GM12872 (cell line): Measurements from ENCODE around the gene ETFB.

ENCODE experiments used
- CTCF ChIP-seq: IDR thresholded peaks from 3 replicates; pipeline ENCODE4 v1.5.1; 2011; ENCODE audit warnings: low read depth, mild to moderate bottlenecking, low read length, moderate library complexity; ENCODE audit not compliant: insufficient read depth

ETFB gene

DNA sequence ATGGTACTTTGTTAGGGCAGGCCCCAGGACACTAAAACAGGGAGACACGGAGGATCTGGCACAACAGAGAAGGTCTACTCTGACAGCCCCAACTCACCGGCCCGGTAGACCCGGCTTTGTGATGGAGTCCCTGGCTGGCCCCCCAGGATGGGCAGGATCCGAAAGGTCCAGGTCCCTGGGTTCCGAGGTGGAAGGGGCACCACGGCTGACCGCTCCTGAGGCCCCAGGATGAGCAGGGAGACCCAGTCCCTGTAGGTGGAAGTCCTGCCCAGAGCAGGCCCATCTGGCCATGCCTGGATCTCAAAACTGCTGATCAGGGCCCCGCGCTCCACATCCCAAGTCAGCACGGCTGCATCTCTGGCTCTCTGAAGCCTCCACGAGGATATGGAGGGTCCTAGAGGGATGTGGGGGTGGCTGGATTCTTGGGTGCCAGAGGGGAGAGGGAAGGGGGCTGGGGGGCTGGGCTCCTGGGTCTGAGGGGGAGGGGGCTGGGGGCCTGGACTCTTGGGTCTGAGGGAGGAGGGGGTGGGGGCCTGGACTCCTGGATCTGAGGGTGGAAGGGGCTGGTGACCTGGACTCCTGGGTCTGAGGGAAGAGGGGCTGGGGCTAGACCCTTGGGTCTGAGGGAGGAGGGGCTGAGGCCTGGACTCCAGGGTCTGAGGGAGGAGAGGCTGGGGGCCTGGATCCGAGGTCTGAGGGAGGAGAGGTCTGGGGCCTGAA is 28.9 kb downstream of the ETFB start:
- no peak for TF ChIP-seq CTCF

- no peak for TF ChIP-seq CTCF
Observed at GRCh38 chr19:51333836-51334460, 32.2 kb downstream of the ETFB start.

GRCh38 chr19:51331716-51332115 is 34.5 kb downstream of the ETFB start:
- no peak for TF ChIP-seq CTCF

DNA sequence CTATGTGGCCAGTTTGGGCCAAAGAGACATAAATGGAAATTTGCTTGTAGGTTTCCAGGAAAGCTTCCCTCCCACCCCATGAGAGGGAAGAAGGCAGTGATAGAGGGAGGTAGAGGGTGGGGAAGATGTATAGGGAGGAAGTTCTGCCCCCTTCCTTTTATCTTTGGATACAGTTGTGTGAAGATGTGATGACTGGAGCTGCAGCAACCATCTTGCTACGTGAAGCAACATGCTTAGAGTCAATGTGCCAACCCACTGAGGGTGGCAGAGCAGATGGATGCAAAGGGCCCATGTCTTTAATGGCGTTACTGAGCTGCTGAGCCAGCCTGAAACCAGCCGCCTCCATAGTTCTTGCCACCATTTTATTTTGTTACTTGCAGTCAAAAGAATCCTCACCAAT is 35.0 kb downstream of the ETFB start:
- no peak for TF ChIP-seq CTCF

DNA sequence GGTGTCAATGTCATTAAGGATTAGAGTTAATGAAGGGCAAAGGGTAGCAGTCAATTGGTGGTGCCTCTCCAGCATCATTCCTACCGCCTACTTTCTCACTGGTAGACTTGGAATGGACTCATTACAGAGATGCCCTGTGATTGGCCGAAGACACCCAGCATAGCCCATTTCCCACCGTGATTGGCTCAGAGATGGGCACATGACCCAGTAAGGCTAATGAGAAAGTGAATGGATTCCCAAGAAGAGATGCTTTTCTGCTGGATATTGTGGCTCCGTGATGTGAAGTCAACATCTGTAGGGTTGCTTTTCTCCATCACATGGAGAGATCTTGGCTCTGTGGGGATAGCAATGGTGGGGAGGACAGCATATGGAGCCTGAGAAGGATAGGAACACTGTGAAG is 35.8 kb downstream of the ETFB start:
- TF ChIP-seq CTCF, result no peak

GRCh38 chr19:51329411-51329810 is 36.8 kb downstream of the ETFB start:
- no peak for TF ChIP-seq CTCF

DNA sequence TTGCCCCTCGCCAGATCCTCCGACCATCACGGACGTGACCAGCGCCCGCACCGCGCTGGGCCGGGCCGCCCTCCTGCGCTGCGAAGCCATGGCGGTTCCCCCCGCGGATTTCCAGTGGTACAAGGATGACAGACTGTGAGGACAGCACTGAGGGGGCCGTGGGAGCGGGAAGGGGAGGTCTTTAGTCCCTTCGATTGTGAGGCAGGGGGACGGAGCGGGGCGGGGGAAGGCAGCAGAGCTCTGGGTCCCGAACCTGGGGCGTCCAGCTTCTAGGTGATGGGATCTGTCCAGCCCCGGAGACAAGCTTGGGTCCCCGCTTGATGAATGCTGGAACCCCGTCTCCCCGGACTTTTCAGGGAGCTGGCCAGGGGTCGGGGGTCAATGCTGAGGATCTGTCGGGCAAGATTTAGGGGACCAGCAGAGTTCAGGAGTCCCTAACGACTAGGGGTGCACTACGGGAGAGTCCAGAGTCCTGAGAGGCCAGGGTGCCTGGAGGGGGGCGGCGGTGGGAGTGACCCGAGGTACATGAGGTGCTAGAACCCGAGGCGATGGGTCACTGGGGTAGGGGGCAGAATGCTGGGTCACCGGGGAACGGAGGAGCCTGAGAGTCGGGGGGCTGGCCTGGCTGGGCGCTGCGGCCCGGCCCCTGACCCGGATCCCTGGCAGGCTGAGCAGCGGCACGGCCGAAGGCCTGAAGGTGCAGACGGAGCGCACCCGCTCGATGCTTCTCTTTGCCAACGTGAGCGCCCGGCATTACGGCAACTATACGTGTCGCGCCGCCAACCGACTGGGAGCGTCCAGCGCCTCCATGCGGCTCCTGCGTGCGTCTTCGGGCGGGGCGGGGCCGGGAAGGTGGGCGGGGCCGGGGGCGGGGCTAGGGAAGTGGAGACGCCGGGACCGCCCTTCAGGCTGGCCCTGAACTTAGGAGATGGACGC is 38.9 kb downstream of the ETFB start:
- TF ChIP-seq CTCF, result 0 out of 3 replicates have a peak, but pooled peaks have one; percentile 3
